ENCODE measurements around the gene POU2AF2.

Gene POU2AF2

DNA sequence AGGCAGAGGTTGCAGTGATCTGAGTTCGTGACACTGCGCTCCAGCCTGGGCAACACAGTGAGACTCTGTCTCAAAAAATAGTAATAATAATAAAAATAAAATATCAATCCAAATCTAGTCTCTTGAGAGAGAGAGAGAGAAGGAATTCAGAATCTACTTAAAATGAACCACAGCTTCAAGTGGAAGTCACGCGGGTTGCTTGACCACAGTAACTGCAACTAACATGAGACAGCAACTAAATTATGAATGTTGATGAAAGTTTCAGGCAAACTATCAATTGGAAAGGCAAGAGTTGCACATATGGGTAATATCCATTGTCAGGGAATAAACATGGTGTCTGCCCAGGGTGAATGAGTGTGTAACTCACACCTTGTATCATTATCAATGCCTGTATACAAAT is 12.5 kb downstream of the POU2AF2 start:
- H3K4me2 ChIP-seq (ENCODE audit: low read length): no peak overlapping the region
- H3K4me3 ChIP-seq (ENCODE audit: low read length): no peak overlapping the region
- H3F3A ChIP-seq (ENCODE audit: control insufficient read depth, insufficient read depth): no peaks in the 10 kb centered on the region
- H3K27ac ChIP-seq (ENCODE audit: low read depth, low read length): no peak overlapping the region
- H3K27me3 ChIP-seq (ENCODE audit: control insufficient read depth, low read length): no peaks in the 10 kb centered on the region
- no peaks in the 10 kb centered on the region for H3K9me3 ChIP-seq (ENCODE audit: control insufficient read depth, insufficient read depth, low read length)
- peaks cover 6% of the 10 kb centered on the region; the same call in 1 of the 2 replicates for H3K4me1 ChIP-seq (ENCODE audit: control insufficient read depth, low read length)
- TF ChIP-seq EZH2phosphoT487 (IDR thresholded peaks at IDR 0.05; ENCODE audit: borderline replicate concordance, low read length): no peak
- TF ChIP-seq, protein P1, sequence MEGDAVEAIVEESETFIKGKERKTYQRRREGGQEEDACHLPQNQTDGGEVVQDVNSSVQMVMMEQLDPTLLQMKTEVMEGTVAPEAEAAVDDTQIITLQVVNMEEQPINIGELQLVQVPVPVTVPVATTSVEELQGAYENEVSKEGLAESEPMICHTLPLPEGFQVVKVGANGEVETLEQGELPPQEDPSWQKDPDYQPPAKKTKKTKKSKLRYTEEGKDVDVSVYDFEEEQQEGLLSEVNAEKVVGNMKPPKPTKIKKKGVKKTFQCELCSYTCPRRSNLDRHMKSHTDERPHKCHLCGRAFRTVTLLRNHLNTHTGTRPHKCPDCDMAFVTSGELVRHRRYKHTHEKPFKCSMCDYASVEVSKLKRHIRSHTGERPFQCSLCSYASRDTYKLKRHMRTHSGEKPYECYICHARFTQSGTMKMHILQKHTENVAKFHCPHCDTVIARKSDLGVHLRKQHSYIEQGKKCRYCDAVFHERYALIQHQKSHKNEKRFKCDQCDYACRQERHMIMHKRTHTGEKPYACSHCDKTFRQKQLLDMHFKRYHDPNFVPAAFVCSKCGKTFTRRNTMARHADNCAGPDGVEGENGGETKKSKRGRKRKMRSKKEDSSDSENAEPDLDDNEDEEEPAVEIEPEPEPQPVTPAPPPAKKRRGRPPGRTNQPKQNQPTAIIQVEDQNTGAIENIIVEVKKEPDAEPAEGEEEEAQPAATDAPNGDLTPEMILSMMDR (IDR thresholded peaks at IDR 0.05; ENCODE audit: low read depth, low read length, poor library complexity, severe bottlenecking): no peak
- no peaks in the 10 kb centered on the region for H3K36me3 ChIP-seq (ENCODE audit: control insufficient read depth, low read length)
- no peaks in the 10 kb centered on the region for H3K9me2 ChIP-seq (replicated peaks; ENCODE audit: control insufficient read depth, low read length)
- no peaks in the 10 kb centered on the region for H4K20me1 ChIP-seq (ENCODE audit: control insufficient read depth, insufficient read depth, low read depth, low read length)
- H3K79me2 ChIP-seq (ENCODE audit: control insufficient read depth, low read length): no peaks in the 10 kb centered on the region

DNA sequence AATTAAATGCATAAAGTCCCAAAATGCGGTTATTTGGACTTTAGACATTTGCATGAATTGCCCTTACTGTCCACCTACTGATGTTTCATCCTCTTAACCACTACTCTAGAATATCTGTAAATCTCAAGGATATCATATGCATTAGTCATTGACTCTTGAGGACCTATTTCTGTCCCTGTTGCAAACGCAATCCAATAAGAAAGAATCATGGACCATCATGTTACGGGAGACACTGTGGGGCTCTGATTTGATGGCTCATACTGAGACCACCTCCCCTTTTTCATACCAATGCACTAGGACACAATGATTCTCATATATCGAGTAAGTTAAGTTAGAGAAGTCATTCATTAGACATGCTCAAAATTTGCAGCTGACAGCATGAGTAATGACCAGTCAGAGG is 14.4 kb downstream of the POU2AF2 start:
- Histone ChIP-seq H3K9me3 (ENCODE audit: control insufficient read depth, insufficient read depth, low read length) (no peaks in the 10 kb centered on the region), H3K4me2 (ENCODE audit: low read length) (no peak overlapping the region), H3K79me2 (ENCODE audit: control insufficient read depth, low read length) (no peaks in the 10 kb centered on the region), H3K4me1 (ENCODE audit: control insufficient read depth, low read length) (peaks cover 5% of the 10 kb centered on the region; the same call in 1 of the 2 replicates), H3K27ac (ENCODE audit: low read depth, low read length) (no peak overlapping the region), H4K20me1 (ENCODE audit: control insufficient read depth, insufficient read depth, low read depth, low read length) (no peaks in the 10 kb centered on the region), H3K27me3 (ENCODE audit: control insufficient read depth, low read length) (no peaks in the 10 kb centered on the region), H3K36me3 (ENCODE audit: control insufficient read depth, low read length) (no peaks in the 10 kb centered on the region), H3K4me3 (ENCODE audit: low read length) (no peak overlapping the region), H3F3A (ENCODE audit: control insufficient read depth, insufficient read depth) (no peaks in the 10 kb centered on the region), H3K9me2 (replicated peaks; ENCODE audit: control insufficient read depth, low read length) (no peaks in the 10 kb centered on the region)
- TF ChIP-seq, protein P1 (IDR thresholded peaks at IDR 0.05; ENCODE audit: low read depth, low read length, poor library complexity, severe bottlenecking): no peak
- no peak for TF ChIP-seq EZH2phosphoT487 (IDR thresholded peaks at IDR 0.05; ENCODE audit: borderline replicate concordance, low read length)

DNA sequence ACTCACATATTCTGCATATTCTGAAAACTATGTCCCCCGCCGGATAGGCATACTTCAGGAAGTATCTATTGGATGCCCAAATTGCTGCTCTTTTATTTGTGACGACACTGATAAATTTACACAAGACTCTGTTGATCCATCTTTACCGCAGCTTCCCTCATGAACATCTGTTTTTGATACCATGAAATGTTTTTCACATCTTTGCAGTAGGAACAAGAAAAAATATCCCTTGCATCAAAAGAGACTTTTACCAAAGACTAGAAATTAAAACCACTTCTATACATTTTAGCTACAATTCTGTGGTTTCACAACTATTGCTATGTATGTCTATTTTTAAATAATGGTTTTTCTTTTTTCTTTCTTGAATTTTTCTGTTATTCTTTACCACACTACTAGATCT is 15.3 kb downstream of the POU2AF2 start:
- Histone ChIP-seq H3K27me3 (ENCODE audit: control insufficient read depth, low read length) (no peaks in the 10 kb centered on the region), H3F3A (ENCODE audit: control insufficient read depth, insufficient read depth) (no peaks in the 10 kb centered on the region), H4K20me1 (ENCODE audit: control insufficient read depth, insufficient read depth, low read depth, low read length) (no peaks in the 10 kb centered on the region), H3K4me2 (ENCODE audit: low read length) (no peak overlapping the region), H3K9me3 (ENCODE audit: control insufficient read depth, insufficient read depth, low read length) (no peaks in the 10 kb centered on the region), H3K9me2 (replicated peaks; ENCODE audit: control insufficient read depth, low read length) (no peaks in the 10 kb centered on the region), H3K79me2 (ENCODE audit: control insufficient read depth, low read length) (no peaks in the 10 kb centered on the region), H3K36me3 (ENCODE audit: control insufficient read depth, low read length) (no peaks in the 10 kb centered on the region), H3K4me3 (ENCODE audit: low read length) (no peak overlapping the region), H3K27ac (ENCODE audit: low read depth, low read length) (no peak overlapping the region), H3K4me1 (ENCODE audit: control insufficient read depth, low read length) (peaks cover 10% of the 10 kb centered on the region; the same call in 1 of the 2 replicates)
- TF ChIP-seq EZH2phosphoT487 (IDR thresholded peaks at IDR 0.05; ENCODE audit: borderline replicate concordance, low read length): no peak
- TF ChIP-seq, protein P1 (IDR thresholded peaks at IDR 0.05; ENCODE audit: low read depth, low read length, poor library complexity, severe bottlenecking): no peak
